OCI-LY7 (cell line): ENCODE data around the gene CLDN8.

Experiments
- EZH2phosphoT487 ChIP-seq: fragments of 200-600 bp; sonication (generic); IDR thresholded peaks from 2 replicates; pipeline ENCODE4 v1.6.1; 2018; ENCODE audit warnings: low read depth, borderline replicate concordance, mild to moderate bottlenecking, mixed run types, antibody characterized with exemption, low read length, moderate library complexity, mixed read lengths
- TF ChIP-seq, protein P1 (sequence below): fragments of 200-600 bp; sonication (generic); conservative IDR thresholded peaks from 2 replicates; pipeline ENCODE4 v1.5.1; 2014; ENCODE audit warnings: mild to moderate bottlenecking, antibody characterized with exemption, low read length, moderate library complexity, mixed read lengths

DNA sequence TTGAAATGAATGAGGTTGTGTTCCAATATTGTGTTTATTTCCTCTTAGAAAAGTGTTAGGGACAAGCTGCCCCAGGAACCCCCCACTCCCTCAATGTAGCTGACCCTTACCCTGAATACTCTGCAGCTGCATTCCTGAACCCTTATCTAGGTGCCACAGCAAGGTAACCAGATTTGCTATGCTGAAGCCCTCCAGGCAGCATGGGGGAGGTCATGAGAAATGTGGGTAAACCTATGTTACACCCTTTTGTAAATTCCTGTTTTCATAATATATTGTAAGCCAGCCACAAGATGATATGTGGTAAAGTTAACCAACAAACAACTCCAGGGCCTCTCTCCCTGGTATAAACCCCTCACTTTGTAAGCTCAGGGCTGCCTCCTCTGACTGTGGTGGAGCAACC lies 27.8 kb upstream of the CLDN8 start:
- TF ChIP-seq, protein P1, sequence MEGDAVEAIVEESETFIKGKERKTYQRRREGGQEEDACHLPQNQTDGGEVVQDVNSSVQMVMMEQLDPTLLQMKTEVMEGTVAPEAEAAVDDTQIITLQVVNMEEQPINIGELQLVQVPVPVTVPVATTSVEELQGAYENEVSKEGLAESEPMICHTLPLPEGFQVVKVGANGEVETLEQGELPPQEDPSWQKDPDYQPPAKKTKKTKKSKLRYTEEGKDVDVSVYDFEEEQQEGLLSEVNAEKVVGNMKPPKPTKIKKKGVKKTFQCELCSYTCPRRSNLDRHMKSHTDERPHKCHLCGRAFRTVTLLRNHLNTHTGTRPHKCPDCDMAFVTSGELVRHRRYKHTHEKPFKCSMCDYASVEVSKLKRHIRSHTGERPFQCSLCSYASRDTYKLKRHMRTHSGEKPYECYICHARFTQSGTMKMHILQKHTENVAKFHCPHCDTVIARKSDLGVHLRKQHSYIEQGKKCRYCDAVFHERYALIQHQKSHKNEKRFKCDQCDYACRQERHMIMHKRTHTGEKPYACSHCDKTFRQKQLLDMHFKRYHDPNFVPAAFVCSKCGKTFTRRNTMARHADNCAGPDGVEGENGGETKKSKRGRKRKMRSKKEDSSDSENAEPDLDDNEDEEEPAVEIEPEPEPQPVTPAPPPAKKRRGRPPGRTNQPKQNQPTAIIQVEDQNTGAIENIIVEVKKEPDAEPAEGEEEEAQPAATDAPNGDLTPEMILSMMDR: no peak
- no peak for TF ChIP-seq EZH2phosphoT487
